Measurements from ENCODE around the gene MTHFD1L. TPM values are rescaled to one million over a fixed set of nuclear protein-coding genes. Genes with fewer than 3 reads are reported as not detected.

Gene MTHFD1L
- total and polyA plus RNA-seq, 2 of the 8 experiments (the other 6 are each of a cell fraction or from before 2014, with no cell fraction given), result 29.2 to 105 TPM

DNA sequence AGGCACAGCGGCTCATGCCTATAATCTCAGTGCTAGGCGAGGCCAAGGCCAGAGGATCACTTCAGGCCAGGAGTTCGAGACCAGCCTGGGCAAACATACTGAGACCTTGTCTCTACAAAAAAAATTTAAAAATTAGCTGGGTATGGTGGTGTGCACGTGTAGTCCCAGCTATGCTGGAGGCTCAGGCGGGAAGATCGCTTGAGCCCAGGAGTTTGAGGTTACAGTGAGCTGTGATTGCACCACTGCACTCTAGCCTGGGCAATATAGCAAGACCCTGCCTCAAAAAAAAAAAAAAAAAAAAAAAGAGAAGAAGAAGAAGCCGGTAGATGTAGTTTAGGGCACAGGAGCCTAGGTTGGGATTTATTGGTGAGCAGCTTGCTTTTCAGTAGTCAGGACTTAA, 20.7 kb downstream of the MTHFD1L start (continued):
- no peak for TF ChIP-seq MAFK (IDR thresholded peaks at IDR 0.05; ENCODE audit: low read depth, low read length)

Measured in H1 (cell line).